ENCODE results near the gene FTCDNL1. TPM values are rescaled to one million over a fixed set of nuclear protein-coding genes. Genes with fewer than 3 reads are reported as not detected.

Gene FTCDNL1
- polyA plus RNA-seq, 1 of the 3 experiments (the other 2 are of a cell fraction) = not detected

DNA sequence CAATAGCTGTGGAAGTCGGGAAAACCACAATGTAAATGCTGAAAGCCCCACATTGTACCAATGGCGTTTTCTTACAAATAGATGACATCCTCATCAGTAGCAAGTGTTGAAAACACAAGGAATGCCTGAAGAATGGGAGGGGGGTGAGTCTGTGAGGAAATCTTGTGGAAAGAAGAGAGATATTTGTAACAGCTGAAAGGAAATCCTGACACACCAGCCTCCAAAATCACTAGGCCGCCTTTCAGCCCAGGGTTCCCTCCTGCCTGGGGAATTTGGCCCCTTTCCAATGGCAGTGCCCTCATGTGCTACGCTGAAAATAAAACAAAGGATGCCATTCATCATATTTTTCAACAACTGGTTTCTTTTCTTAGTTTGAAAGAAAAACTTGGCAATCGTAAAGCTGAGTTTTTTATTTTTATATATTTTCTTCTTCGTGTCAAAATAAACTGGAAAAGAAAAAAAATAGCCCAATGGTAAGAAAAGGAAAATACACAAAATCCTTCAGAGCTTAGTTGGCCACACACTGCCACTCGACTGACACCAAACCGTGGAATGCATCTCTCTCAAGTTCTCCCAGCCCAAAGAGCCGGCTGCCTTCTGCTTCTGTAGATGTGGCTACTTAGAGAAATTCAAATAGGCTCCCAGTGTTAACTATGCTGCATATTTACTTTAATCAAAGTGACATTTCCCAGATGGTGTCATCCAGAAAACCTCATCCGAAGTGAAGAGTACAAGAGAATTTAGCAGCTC is 52.0 kb downstream of the FTCDNL1 start:
- Histone ChIP-seq H3K27ac (ENCODE audit: low read depth in 2 of 2, low read length in 1 of 2) (no peak overlapping the region), H3K79me2 (ENCODE audit: insufficient read depth) (no peaks in the 10 kb centered on the region), H2AFZ (ENCODE audit: low read depth) (no peak overlapping the region), H4K20me1 (ENCODE audit: insufficient read depth) (no peaks in the 10 kb centered on the region), H3K4me2 (no peak overlapping the region), H3F3A (replicated peaks; ENCODE audit: insufficient read depth) (no peaks in the 10 kb centered on the region), H3K4me1 (ENCODE audit: control insufficient read depth in 1 of 2, insufficient read depth in 2 of 2, low read depth in 1 of 2, low read length in 1 of 2) (no peaks in the 10 kb centered on the region), H3K9me2 (0 out of 2 replicates have a peak, but pooled peaks cover 4% of the 10 kb centered on the region), H3K9ac (no peak overlapping the region), H3K4me3 (ENCODE audit: low read depth in 2 of 2, low read length in 1 of 2) (no peak overlapping the region), H3K36me3 (replicated peaks in 1 of 2; ENCODE audit: control insufficient read depth in 1 of 2, insufficient read depth in 2 of 2, low read length in 1 of 2) (no peaks in the 10 kb centered on the region), H3K27me3 (ENCODE audit: insufficient read depth) (peaks cover 13% of the 10 kb centered on the region; the same call in 1 of the 2 replicates), H3K9me3 (no peaks in the 10 kb centered on the region)
- POLR2A ChIA-PET = no interaction called here
- WGBS (ENCODE audit: low lambda C conversion rate) = 7% methylated on average over 10 of the region's 10 CpGs
- no peak for TF ChIP-seq GATA2 (CRISPR knock-in tag; IDR thresholded peaks at IDR 0.05)
- TF ChIP-seq TCF12 (IDR thresholded peaks at IDR 0.05) = no peak
- TF ChIP-seq GABPA (IDR thresholded peaks at IDR 0.05; ENCODE audit: low read depth) = no peak
- no peak for TF ChIP-seq FOXJ3 (CRISPR knock-in tag; IDR thresholded peaks at IDR 0.05)
- TF ChIP-seq NFIC (IDR thresholded peaks at IDR 0.05; ENCODE audit: borderline replicate concordance) = no peak
- TF ChIP-seq, protein P1, sequence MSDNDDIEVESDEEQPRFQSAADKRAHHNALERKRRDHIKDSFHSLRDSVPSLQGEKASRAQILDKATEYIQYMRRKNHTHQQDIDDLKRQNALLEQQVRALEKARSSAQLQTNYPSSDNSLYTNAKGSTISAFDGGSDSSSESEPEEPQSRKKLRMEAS (IDR thresholded peaks at IDR 0.05; ENCODE audit: low read depth) = no peak
- TF ChIP-seq EZH2phosphoT487 (IDR thresholded peaks at IDR 0.05; ENCODE audit: borderline replicate concordance, low read depth) = no peak
- no peak for TF ChIP-seq CHD2 (IDR thresholded peaks at IDR 0.05; ENCODE audit: low read length, partially characterized antibody)
- TF ChIP-seq FOXM1 (IDR thresholded peaks at IDR 0.05; ENCODE audit: low read depth) = no peak
- TF ChIP-seq SIN3A (IDR thresholded peaks at IDR 0.05; ENCODE audit: borderline replicate concordance, low read depth, low read length) = no peak
- TF ChIP-seq JUND (IDR thresholded peaks at IDR 0.05) = no peak
- TF ChIP-seq, protein P2, sequence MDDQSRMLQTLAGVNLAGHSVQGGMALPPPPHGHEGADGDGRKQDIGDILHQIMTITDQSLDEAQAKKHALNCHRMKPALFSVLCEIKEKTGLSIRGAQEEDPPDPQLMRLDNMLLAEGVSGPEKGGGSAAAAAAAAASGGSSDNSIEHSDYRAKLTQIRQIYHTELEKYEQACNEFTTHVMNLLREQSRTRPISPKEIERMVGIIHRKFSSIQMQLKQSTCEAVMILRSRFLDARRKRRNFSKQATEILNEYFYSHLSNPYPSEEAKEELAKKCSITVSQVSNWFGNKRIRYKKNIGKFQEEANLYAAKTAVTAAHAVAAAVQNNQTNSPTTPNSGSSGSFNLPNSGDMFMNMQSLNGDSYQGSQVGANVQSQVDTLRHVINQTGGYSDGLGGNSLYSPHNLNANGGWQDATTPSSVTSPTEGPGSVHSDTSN (IDR thresholded peaks at IDR 0.05) = no peak
- TF ChIP-seq YY1 (IDR thresholded peaks at IDR 0.05; ENCODE audit: low read depth) = no peak
- TF ChIP-seq, protein P3, sequence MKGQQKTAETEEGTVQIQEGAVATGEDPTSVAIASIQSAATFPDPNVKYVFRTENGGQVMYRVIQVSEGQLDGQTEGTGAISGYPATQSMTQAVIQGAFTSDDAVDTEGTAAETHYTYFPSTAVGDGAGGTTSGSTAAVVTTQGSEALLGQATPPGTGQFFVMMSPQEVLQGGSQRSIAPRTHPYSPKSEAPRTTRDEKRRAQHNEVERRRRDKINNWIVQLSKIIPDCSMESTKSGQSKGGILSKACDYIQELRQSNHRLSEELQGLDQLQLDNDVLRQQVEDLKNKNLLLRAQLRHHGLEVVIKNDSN (IDR thresholded peaks at IDR 0.05; ENCODE audit: borderline replicate concordance, low read depth) = no peak
- no peak for TF ChIP-seq TAF1 (IDR thresholded peaks at IDR 0.05; ENCODE audit: borderline replicate concordance, low read depth, low read length)
- no peak for TF ChIP-seq RCOR1 (IDR thresholded peaks at IDR 0.05; ENCODE audit: low read length)
- no peak for TF ChIP-seq ELF1 (IDR thresholded peaks at IDR 0.05)
- TF ChIP-seq FOSL2 (IDR thresholded peaks at IDR 0.05; ENCODE audit: borderline replicate concordance, low read depth) = no peak
- no peak for DNase-seq
- CTCF ChIA-PET = interaction anchor here (0.8 to 1.3 kb wide), 2 partner anchors 10 to 1484 kb away, joined by 3 to 4 read pairs; no protein-coding TSS in a partner anchor

Measured in SK-N-SH (cell line).